ENCODE results near the gene ITGBL1.

- TF ChIP-seq USF2 (IDR thresholded peaks at IDR 0.05; ENCODE audit: low read depth, low read length) (no peak), POLR2A (IDR thresholded peaks at IDR 0.05; ENCODE audit: low read depth, low read length) (no peak), RCOR1 (IDR thresholded peaks at IDR 0.05; ENCODE audit: insufficient replicate concordance, low read length) (no peak), CTCF (conservative IDR thresholded peaks at IDR 0.05; ENCODE audit: low read depth, low read length) (no peak), CEBPB (IDR thresholded peaks at IDR 0.05; ENCODE audit: low read depth, low read length) (no peak), RAD21 (IDR thresholded peaks at IDR 0.05; ENCODE audit: low read length) (no peak), MXI1 (IDR thresholded peaks at IDR 0.05; ENCODE audit: borderline replicate concordance, low read depth, low read length) (no peak)
- TF ChIP-seq, protein P1, sequence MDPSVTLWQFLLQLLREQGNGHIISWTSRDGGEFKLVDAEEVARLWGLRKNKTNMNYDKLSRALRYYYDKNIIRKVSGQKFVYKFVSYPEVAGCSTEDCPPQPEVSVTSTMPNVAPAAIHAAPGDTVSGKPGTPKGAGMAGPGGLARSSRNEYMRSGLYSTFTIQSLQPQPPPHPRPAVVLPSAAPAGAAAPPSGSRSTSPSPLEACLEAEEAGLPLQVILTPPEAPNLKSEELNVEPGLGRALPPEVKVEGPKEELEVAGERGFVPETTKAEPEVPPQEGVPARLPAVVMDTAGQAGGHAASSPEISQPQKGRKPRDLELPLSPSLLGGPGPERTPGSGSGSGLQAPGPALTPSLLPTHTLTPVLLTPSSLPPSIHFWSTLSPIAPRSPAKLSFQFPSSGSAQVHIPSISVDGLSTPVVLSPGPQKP (IDR thresholded peaks at IDR 0.05; ENCODE audit: borderline replicate concordance, low read depth, low read length), result no peak
Measured at GRCh38 chr13:101640788-101641400, 188.4 kb downstream of the ITGBL1 start.

All from IMR-90 (cell line).